HS-5 (cell line): ENCODE results near the gene VSTM2L.

Experiments used
- DNase-seq: peaks from one replicate; pipeline ENCODE4 v3.0.0-alpha.2; 2012; ENCODE audit warnings: low read depth

Gene VSTM2L

DNA sequence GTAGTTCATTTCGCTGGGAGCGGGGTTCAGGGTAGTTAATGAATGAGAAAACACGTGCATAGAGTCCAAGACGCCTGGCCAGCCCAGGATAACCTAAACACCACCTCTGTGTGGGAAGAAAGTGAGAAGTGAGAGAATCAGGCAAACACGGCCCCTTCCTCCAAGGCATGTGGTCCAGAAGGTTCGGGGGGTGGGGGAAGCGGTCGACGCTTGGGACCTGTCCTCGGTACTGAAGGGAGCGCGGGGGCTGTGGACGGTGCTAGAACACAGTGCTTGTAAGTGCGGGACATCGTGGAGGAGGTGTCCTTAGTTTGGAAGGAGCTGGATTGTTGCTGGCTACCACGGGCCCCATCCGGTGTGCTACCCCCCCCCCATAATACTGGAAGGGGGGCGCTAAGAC, 1.7 kb upstream of the VSTM2L start:
- DNase-seq, result no peak

GRCh38 chr20:37901654-37902503, 1.0 kb upstream of the VSTM2L start:
- no peak for DNase-seq

GRCh38 chr20:37903317-37904007, 535 bp downstream of the VSTM2L start:
- DNase-seq, result no peak

DNA sequence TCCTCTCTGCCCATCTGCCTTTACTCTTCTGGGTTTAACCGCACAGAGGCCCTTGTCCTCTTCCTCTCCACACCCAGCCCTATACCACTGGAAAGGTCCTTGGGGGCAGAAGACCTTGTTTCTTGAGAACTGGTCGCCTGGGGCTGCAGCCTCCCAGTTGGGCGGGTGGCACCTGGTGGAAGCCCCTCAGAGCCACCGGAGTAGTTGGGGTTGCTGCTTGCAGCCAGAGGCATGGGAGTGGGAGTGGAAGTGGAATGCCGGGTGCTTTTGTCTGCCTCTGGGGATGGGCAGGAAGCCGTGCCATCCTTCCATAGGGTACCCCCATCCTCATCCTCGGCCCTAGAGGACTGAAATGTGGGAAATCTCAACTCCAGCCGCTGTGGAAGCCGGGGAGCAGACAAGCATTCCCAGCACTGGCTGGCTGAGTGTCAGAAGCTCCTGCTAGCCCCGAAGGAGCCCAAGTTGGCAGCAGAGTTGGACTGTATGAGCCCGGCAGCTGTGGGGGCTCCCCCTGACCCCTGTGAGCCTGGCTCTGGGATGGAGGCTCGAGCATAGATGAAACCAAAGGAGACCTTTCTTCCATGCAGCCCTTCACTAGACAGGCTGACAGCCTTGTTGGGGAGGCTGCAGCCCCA, 1.2 kb downstream of the VSTM2L start:
- no peak for DNase-seq

DNA sequence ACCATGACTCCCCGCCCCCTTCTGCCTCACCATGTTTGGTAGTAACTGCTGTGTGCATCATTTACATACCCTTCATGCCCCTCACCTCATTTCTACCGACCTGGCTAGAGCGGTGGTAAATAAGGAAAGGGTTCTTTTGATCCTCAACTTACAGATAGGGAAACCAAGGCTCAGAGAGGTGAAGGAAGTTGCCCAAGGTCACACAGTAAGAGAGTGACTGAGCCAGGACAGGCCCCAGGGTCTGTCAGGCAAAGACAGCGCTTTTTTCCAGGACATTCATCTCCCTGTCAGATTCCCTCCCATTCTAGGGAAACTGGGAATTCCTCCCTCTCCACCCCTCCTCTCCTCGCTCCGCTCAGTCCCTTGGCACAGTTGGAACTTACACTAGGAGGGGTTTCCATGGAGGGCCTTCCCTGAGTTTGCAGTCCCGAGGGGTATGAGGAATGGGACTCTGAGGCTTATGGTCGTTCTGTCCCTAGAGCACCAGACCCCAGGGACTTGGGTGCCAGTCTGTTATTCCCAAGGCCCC, 2.0 kb downstream of the VSTM2L start:
- DNase-seq, result no peak

DNA sequence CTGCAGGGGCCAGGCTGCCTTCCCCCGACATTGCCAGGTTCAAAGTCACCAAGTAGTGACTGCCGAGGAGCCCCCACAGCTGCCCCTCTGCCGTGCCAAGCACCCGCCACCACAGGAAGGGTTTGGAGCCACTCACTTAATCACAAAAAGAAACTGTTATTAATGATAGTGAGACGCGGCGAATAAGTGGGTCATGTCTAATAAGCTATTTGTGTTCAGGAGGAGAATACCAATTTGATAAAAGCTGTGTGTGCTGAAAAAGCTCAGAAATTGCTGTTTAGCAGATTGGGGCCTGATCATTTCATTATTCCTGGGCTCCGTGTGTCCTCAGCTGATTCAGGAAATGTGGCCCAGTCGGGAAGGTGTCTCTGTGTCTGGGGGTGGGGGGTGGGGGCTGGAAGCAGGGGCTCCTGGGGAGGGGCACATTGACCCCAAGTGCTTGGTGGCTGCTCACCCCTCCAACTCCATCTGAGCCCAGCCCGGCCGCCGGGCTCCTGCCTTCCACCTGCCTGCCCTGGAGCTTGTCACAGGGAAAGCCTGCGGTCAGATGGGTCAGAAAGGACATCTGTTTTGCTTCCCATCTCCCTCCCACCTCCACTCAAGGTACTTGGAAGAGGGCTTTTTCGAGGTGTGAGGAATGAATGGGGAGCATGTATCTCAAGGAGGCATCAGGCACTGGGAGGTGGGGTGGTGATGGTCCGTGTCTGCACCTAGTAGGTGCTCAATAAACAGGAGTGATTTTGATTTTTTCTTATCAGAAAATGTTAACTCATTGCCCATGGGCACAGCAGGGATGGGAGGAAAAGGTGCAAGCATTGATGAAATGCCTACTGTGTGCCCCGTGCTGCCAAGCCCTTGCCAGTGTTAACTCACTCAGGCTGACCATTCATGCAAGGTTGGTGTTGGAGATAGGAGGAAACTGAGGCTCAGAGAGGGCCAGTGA, 3.0 kb downstream of the VSTM2L start:
- DNase-seq, result no peak

GRCh38 chr20:37907330-37907676, 4.4 kb downstream of the VSTM2L start:
- no peak for DNase-seq

GRCh38 chr20:37907677-37908401, 4.9 kb downstream of the VSTM2L start:
- DNase-seq, result peak; percentile 35

- DNase-seq, result no peak
Measured at GRCh38 chr20:37911261-37911660, 8.3 kb downstream of the VSTM2L start.

- DNase-seq, result no peak
Measured at GRCh38 chr20:37911838-37912281, 8.9 kb downstream of the VSTM2L start.

DNA sequence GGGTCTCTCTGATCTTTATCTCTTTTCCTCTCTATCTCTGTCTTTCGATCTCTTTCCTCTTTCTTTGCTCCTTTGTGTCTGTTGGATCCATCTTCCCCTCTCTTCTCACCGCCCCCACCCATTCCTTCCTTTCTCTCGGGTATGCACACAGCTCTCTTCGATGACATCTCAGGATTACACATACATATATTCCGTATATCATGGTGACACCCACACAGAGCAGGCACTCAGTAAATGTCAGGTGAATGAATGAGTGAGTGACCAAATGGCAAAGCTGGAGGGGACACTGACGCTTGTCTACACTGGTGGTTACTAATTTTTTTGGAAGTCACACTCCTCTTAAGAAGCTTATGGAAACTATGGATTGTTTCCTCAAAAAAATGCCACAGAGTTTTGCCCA, 9.9 kb downstream of the VSTM2L start:
- DNase-seq, result no peak

DNA sequence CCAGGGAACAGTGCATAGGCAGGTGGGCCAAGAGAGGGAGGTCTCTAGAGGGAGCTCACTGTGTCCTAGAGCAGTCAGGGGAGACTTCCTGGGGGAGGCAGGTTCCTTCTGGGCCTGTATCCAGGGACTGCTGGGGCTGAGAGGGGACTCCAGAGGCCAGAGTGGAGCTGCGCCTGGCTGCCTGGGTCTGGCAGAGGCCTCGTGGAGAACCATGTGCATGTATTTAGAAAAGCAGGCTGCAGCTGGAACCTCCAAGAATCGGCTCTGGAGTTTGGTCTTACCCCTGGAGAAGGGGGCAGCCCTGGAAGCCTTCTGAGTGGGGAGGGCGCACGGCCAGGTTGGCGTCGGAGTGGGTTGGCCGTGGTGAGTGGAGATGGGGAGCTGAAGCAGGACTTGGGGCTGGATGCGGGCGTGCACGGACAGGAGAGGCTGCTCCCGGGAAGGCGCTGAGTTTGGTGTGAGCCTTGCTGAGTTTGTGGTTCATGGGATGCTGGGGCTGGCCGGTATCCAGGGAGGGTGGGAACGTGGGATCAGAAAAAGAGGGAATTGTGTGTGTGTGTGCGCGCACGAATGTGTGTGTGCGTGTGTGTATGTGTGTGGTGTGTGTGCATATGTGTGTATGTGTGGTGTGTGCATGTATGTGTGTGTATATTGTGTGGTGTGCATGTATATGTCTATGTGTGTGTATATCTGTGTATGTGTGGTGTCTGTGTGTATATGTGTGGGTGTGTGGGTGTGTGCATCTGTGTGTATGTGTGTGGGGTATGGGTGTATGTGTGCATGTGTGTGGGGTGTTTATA, 10.8 kb downstream of the VSTM2L start:
- no peak for DNase-seq

DNA sequence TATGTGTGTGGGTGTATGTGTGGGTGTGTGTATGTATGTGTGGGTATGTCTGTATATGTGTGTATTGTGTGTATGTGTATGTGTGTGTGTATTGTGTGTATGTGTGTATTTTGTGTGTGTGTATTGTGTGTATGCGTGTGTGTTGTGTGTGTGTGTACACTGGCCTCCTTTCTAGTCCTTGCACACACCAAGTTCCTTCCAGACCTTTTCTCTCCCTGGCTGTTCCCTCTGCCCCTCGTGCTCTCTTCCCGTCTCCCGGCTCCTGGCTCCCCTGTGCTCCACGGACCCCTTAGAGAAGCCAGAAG, 11.4 kb downstream of the VSTM2L start:
- DNase-seq, result no peak

DNA sequence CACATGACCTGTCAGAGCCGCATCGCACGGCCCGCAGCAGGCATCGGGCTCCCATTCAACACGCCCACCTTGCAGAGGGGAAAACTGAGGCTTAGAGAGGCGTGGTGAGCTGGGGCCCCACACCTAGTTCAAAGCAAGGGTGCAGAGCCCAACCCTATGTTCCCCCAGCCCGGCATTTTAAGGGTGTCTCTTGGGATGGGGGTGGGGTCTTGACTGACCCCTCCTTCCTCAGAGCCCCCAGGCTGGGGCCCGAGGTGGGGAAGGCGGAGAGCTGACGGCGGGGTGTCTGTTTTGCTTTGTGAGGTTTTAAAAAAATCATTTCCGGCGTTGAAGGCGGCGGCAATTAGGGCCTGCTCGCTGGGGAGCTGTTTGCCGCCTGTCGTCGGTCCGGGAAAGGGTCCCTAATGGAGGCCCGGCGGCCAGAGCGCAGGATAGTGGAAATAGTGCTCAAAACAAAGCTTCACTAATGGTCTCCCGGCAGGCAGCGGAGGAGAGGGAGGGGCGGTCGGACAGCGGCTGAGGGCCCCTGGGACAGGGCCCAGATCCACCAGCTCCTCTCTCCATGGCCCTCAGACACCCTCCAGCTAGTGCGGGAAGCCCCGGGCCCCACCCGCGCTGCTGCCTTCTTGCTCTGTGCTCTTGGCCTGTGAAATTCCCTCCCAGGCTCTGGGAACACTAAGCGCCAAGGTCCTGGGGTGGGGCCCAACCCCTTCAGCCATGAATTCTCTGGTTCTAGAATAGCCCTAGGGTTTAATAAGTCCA, 11.9 kb downstream of the VSTM2L start:
- no peak for DNase-seq

- DNase-seq, result no peak
Measured at GRCh38 chr20:37915434-37915787, 12.5 kb downstream of the VSTM2L start.

DNA sequence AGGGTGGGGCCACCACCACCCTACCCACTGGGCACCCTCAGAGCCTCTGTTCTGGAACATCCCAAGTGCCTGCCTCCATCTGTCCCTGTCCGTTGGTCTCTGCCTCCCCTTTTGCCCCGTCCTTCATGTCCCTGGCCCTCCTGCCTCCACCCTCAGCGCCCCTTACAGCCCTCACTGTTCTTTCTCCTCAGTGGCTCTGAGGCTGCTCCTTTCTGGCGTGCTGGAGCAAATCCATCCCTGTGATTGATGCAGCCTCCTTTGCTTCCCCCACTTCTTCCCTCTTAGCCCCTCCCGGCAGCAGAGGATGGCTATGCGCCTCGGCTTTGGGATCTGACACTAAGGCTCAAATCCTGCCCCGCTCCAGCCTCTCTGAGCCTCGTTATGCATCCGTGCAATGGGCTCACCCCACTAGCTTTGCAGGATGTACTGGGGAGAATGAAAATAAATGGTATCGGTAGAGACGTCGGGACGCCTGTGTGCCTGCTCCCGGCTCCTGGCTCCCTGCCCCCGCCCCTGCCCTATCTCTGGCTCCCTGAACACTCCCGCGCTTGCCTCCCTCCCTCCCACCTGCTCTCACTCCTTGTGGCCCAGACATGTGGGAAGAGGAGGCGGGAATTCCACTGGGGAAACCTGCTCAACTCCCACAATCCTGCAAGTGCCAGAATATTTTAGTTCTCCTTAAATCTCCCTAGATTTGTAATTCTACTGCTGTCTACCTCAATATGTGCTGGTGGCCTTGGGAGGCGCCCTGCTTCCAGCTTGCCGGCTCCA, 13.1 kb downstream of the VSTM2L start:
- no peak for DNase-seq

DNA sequence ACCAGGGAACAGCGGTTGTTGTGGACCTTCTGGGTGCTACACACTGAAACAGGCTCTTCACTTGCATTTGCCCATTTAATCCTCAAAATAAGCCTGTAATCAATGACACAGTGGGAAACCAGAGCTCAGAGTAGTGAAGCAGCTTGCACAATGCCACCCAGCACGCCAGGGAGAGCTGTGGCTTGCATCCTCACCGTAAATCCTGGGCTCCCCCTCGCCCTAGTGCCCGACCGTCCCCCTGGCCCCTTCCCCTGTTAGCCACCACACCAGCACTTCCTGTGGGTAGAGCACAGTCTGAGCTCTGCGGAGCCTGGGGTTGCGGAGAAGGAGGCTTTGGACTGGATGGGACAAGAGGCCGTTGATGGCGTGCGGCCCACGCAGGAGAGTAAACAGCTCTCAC, 14.5 kb downstream of the VSTM2L start:
- DNase-seq, result no peak

DNA sequence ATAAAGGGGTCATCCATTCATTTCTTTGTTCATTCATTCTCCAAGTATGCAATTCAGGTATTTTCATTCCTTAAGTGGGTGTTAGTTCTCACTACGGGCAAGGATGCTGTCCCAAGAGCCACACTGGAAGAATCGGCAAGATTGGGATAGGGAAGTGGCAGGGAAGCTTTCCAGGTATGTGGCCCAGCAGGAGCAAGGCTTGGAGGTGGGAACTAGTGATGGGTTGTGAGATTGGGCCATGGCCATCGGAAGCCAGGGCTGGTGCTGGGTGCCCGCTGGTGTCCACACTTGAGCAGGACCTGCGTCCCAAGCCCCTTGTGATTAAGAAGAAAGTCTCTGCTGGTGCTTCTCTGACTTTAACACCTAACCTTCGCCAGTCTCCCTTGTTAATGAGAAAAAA, 15.1 kb downstream of the VSTM2L start:
- DNase-seq, result no peak
